Activated naive CD8-positive, alpha-beta T cell (primary cell): ENCODE results near the gene NCAM1.

Experiments used
- H3K27ac Mint-ChIP-seq: one replicate; pipeline ENCODE4 v1.8.0; 2021; ENCODE audit warnings: mixed read lengths
- H3K27me3 Mint-ChIP-seq: one replicate; pipeline ENCODE4 v1.8.0; 2021; ENCODE audit warnings: mixed read lengths
- H3K36me3 Mint-ChIP-seq: one replicate; pipeline ENCODE4 v1.8.0; 2021; ENCODE audit warnings: mixed read lengths
- H3K4me1 Mint-ChIP-seq: one replicate; pipeline ENCODE4 v1.8.0; 2021; ENCODE audit warnings: low read depth, mixed read lengths
- H3K4me3 Mint-ChIP-seq: one replicate; pipeline ENCODE4 v1.8.0; 2021; ENCODE audit warnings: mild to moderate bottlenecking, mixed read lengths
- H3K9me3 Mint-ChIP-seq: one replicate; pipeline ENCODE4 v1.8.0; 2021; ENCODE audit warnings: low read depth, mixed read lengths

NCAM1 gene

GRCh38 chr11:113163291-113164030, 202.2 kb downstream of the NCAM1 start:
- H3K27me3 Mint-ChIP-seq = peaks cover 2% of the 10 kb centered on the region
- H3K36me3 Mint-ChIP-seq = no peaks in the 10 kb centered on the region
- no peak overlapping the region for H3K27ac Mint-ChIP-seq
- H3K4me3 Mint-ChIP-seq = no peak overlapping the region
- no peaks in the 10 kb centered on the region for H3K4me1 Mint-ChIP-seq
- H3K9me3 Mint-ChIP-seq = no peaks in the 10 kb centered on the region

GRCh38 chr11:113166280-113166679, 205.1 kb downstream of the NCAM1 start:
- H3K36me3 Mint-ChIP-seq = no peaks in the 10 kb centered on the region
- no peak overlapping the region for H3K27ac Mint-ChIP-seq
- H3K9me3 Mint-ChIP-seq = no peaks in the 10 kb centered on the region
- no peaks in the 10 kb centered on the region for H3K4me1 Mint-ChIP-seq
- H3K4me3 Mint-ChIP-seq = no peak overlapping the region
- H3K27me3 Mint-ChIP-seq = peaks cover 7% of the 10 kb centered on the region

- Mint-ChIP-seq H3K9me3 (no peaks in the 10 kb centered on the region), H3K4me3 (no peak overlapping the region), H3K27ac (no peak overlapping the region)
Observed at GRCh38 chr11:113167599-113167998, 206.4 kb downstream of the NCAM1 start.

GRCh38 chr11:113168354-113169342, 207.4 kb downstream of the NCAM1 start:
- H3K4me3 Mint-ChIP-seq = no peak overlapping the region

More at GRCh38 chr11:113167599-113167998, 206.4 kb downstream of the NCAM1 start:
- Mint-ChIP-seq H3K4me1 (no peaks in the 10 kb centered on the region), H3K27me3 (peaks cover 6% of the 10 kb centered on the region), H3K36me3 (no peaks in the 10 kb centered on the region)

GRCh38 chr11:113172382-113172951, 211.2 kb downstream of the NCAM1 start:
- no peaks in the 10 kb centered on the region for H3K9me3 Mint-ChIP-seq
- no peaks in the 10 kb centered on the region for H3K36me3 Mint-ChIP-seq
- no peak overlapping the region for H3K27ac Mint-ChIP-seq
- no peaks in the 10 kb centered on the region for H3K4me1 Mint-ChIP-seq
- peaks cover 17% of the 10 kb centered on the region for H3K27me3 Mint-ChIP-seq
- no peak overlapping the region for H3K4me3 Mint-ChIP-seq

More at GRCh38 chr11:113168354-113169342, 207.4 kb downstream of the NCAM1 start:
- H3K4me1 Mint-ChIP-seq = no peaks in the 10 kb centered on the region
- H3K27ac Mint-ChIP-seq = no peak overlapping the region
- H3K36me3 Mint-ChIP-seq = no peaks in the 10 kb centered on the region
- H3K9me3 Mint-ChIP-seq = no peaks in the 10 kb centered on the region
- H3K27me3 Mint-ChIP-seq = peaks cover 6% of the 10 kb centered on the region

- Mint-ChIP-seq H3K27ac (no peak overlapping the region), H3K4me3 (no peak overlapping the region), H3K9me3 (no peaks in the 10 kb centered on the region), H3K27me3 (peaks cover 20% of the 10 kb centered on the region), H3K4me1 (no peaks in the 10 kb centered on the region), H3K36me3 (no peaks in the 10 kb centered on the region)
Observed at GRCh38 chr11:113173126-113173525, 211.9 kb downstream of the NCAM1 start.

GRCh38 chr11:113174882-113175281, 213.7 kb downstream of the NCAM1 start:
- H3K4me3 Mint-ChIP-seq = no peak overlapping the region
- no peaks in the 10 kb centered on the region for H3K36me3 Mint-ChIP-seq
- peaks cover 22% of the 10 kb centered on the region for H3K27me3 Mint-ChIP-seq
- H3K4me1 Mint-ChIP-seq = no peaks in the 10 kb centered on the region
- H3K9me3 Mint-ChIP-seq = no peaks in the 10 kb centered on the region
- no peak overlapping the region for H3K27ac Mint-ChIP-seq

- no peaks in the 10 kb centered on the region for H3K36me3 Mint-ChIP-seq
- H3K27ac Mint-ChIP-seq = no peak overlapping the region
- H3K4me3 Mint-ChIP-seq = no peak overlapping the region
- H3K4me1 Mint-ChIP-seq = no peaks in the 10 kb centered on the region
- no peaks in the 10 kb centered on the region for H3K9me3 Mint-ChIP-seq
- H3K27me3 Mint-ChIP-seq = peaks cover 19% of the 10 kb centered on the region
Observed at GRCh38 chr11:113176599-113177360, 215.6 kb downstream of the NCAM1 start.

GRCh38 chr11:113177671-113178070, 216.5 kb downstream of the NCAM1 start:
- H3K4me1 Mint-ChIP-seq = no peaks in the 10 kb centered on the region
- H3K27me3 Mint-ChIP-seq = peaks cover 18% of the 10 kb centered on the region
- no peak overlapping the region for H3K27ac Mint-ChIP-seq
- H3K9me3 Mint-ChIP-seq = no peaks in the 10 kb centered on the region
- no peak overlapping the region for H3K4me3 Mint-ChIP-seq
- H3K36me3 Mint-ChIP-seq = no peaks in the 10 kb centered on the region

GRCh38 chr11:113178381-113179070, 217.3 kb downstream of the NCAM1 start:
- Mint-ChIP-seq H3K27me3 (peaks cover 18% of the 10 kb centered on the region), H3K4me1 (no peaks in the 10 kb centered on the region), H3K27ac (no peak overlapping the region), H3K36me3 (no peaks in the 10 kb centered on the region), H3K9me3 (no peaks in the 10 kb centered on the region), H3K4me3 (no peak overlapping the region)

- no peak overlapping the region for H3K4me3 Mint-ChIP-seq
- no peaks in the 10 kb centered on the region for H3K9me3 Mint-ChIP-seq
- H3K27ac Mint-ChIP-seq = no peak overlapping the region
- no peaks in the 10 kb centered on the region for H3K36me3 Mint-ChIP-seq
- peaks cover 20% of the 10 kb centered on the region for H3K27me3 Mint-ChIP-seq
- H3K4me1 Mint-ChIP-seq = no peaks in the 10 kb centered on the region
Observed at GRCh38 chr11:113179181-113179704, 218.0 kb downstream of the NCAM1 start.

GRCh38 chr11:113181094-113181493, 219.9 kb downstream of the NCAM1 start:
- Mint-ChIP-seq H3K27me3 (peaks cover 15% of the 10 kb centered on the region), H3K4me3 (no peak overlapping the region), H3K27ac (no peak overlapping the region), H3K4me1 (no peaks in the 10 kb centered on the region), H3K36me3 (no peaks in the 10 kb centered on the region), H3K9me3 (no peaks in the 10 kb centered on the region)

- Mint-ChIP-seq H3K36me3 (no peaks in the 10 kb centered on the region), H3K4me3 (no peak overlapping the region)
Observed at GRCh38 chr11:113182288-113182687, 221.1 kb downstream of the NCAM1 start.

GRCh38 chr11:113184498-113184897, 223.3 kb downstream of the NCAM1 start:
- Mint-ChIP-seq H3K27me3 (peaks cover 5% of the 10 kb centered on the region), H3K27ac (no peak overlapping the region), H3K4me1 (no peaks in the 10 kb centered on the region), H3K36me3 (no peaks in the 10 kb centered on the region), H3K9me3 (no peaks in the 10 kb centered on the region), H3K4me3 (no peak overlapping the region)

More at GRCh38 chr11:113182288-113182687, 221.1 kb downstream of the NCAM1 start:
- no peak overlapping the region for H3K27ac Mint-ChIP-seq
- H3K4me1 Mint-ChIP-seq = no peaks in the 10 kb centered on the region
- no peaks in the 10 kb centered on the region for H3K9me3 Mint-ChIP-seq
- H3K27me3 Mint-ChIP-seq = peaks cover 9% of the 10 kb centered on the region
